Lower leg skin (tissue), 3 donors: Measurements from ENCODE around the gene TMEM132D.

Experiments used
- CTCF ChIP-seq, 3 donors: fragments of 450-650 bp; IDR thresholded peaks; one replicate each; pipeline ENCODE4 v1.5.1; 2016; ENCODE audit warnings: antibody characterized with exemption in 3 of 3, mild to moderate bottlenecking in 3 of 3, moderate library complexity in 2 of 3
- POLR2A ChIP-seq, 2 donors: fragments of 450-650 bp; IDR thresholded peaks; one replicate each; pipeline ENCODE4 v1.6.1; 2016 to 2017; ENCODE audit warnings: antibody characterized with exemption in 2 of 2, mild to moderate bottlenecking in 1 of 2, moderate library complexity in 1 of 2

GRCh38 chr12:129467726-129468125 is 436.1 kb downstream of the TMEM132D start:
- TF ChIP-seq CTCF (IDR thresholded peaks at IDR 0.05) (no peak), POLR2A (IDR thresholded peaks at IDR 0.05) (no peak)
